DOHH2 (cell line): Measurements from ENCODE around the gene WDFY4.
A peak's percentile ranks its signal among the peaks of the same experiment; 100 is the strongest.

ENCODE experiments used
- H3F3A ChIP-seq: fragments of 200-600 bp; sonication (generic), shearing (Covaris generic); 2 replicates; pipeline ENCODE4 v1.6.0; 2016; ENCODE audit warnings: antibody characterized with exemption, mild to moderate bottlenecking; ENCODE audit not compliant: control insufficient read depth, insufficient read depth
- H3K27ac ChIP-seq: fragments of 200-600 bp; sonication (generic); 2 replicates; pipeline ENCODE4 v1.5.1; 2014; ENCODE audit warnings: low read depth, mild to moderate bottlenecking, low read length, moderate library complexity
- H3K27me3 ChIP-seq: fragments of 200-600 bp; sonication (generic); 2 replicates; pipeline ENCODE4 v1.6.1; 2014; ENCODE audit warnings: mild to moderate bottlenecking, low read length, mixed read lengths; ENCODE audit not compliant: control insufficient read depth
- H3K36me3 ChIP-seq: fragments of 200-600 bp; sonication (generic); 2 replicates; pipeline ENCODE4 v1.6.1; 2014; ENCODE audit warnings: mild to moderate bottlenecking, low read length, moderate library complexity, mixed read lengths; ENCODE audit not compliant: control insufficient read depth
- H3K4me1 ChIP-seq: fragments of 200-600 bp; sonication (generic); 2 replicates; pipeline ENCODE4 v1.6.1; 2014; ENCODE audit warnings: mild to moderate bottlenecking, low read length, mixed read lengths; ENCODE audit not compliant: control insufficient read depth
- H3K4me2 ChIP-seq: fragments of 200-600 bp; sonication (generic); 2 replicates; pipeline ENCODE4 v1.6.0; 2014; ENCODE audit warnings: mild to moderate bottlenecking, low read length, moderate library complexity
- H3K4me3 ChIP-seq: fragments of 200-600 bp; sonication (generic); 2 replicates; pipeline ENCODE4 v1.5.1; 2014; ENCODE audit warnings: mild to moderate bottlenecking, low read length, mixed read lengths
- H3K79me2 ChIP-seq: fragments of 200-600 bp; sonication (generic); 2 replicates; pipeline ENCODE4 v1.6.1; 2014; ENCODE audit warnings: mild to moderate bottlenecking, low read length, mixed read lengths; ENCODE audit not compliant: control insufficient read depth
- H3K9me2 ChIP-seq: fragments of 200-600 bp; sonication (generic); replicated peaks from 2 replicates; pipeline ENCODE4 v1.6.1; 2014; ENCODE audit warnings: mild to moderate bottlenecking, low read length, mixed read lengths; ENCODE audit not compliant: control insufficient read depth
- H3K9me3 ChIP-seq: fragments of 200-600 bp; sonication (generic); 2 replicates; pipeline ENCODE4 v1.6.1; 2014; ENCODE audit warnings: antibody characterized with exemption, low read length, mixed read lengths; ENCODE audit not compliant: control insufficient read depth, insufficient read depth
- H4K20me1 ChIP-seq: fragments of 200-600 bp; sonication (generic); 2 replicates; pipeline ENCODE4 v1.6.0; 2014; ENCODE audit warnings: low read depth, mild to moderate bottlenecking, antibody characterized with exemption, low read length, moderate library complexity; ENCODE audit not compliant: control insufficient read depth, insufficient read depth
- CTCF ChIP-seq: fragments of 200-600 bp; sonication (generic); IDR thresholded peaks from one replicate; pipeline ENCODE4 v1.5.1; 2014; ENCODE audit warnings: antibody characterized with exemption, mild to moderate bottlenecking, low read depth, low read length; ENCODE audit not compliant: poor library complexity, severe bottlenecking
- EZH2phosphoT487 ChIP-seq: fragments of 200-600 bp; sonication (generic); IDR thresholded peaks from 2 replicates; pipeline ENCODE4 v1.6.1; 2017; ENCODE audit warnings: borderline replicate concordance, mild to moderate bottlenecking, antibody characterized with exemption, low read length, moderate library complexity, mixed read lengths

The WDFY4 gene

GRCh38 chr10:48974510-48975156 is 290.0 kb downstream of the WDFY4 start:
- H3K79me2 ChIP-seq: no peaks in the 10 kb centered on the region
- H3K9me2 ChIP-seq: no peaks in the 10 kb centered on the region
- H3K27me3 ChIP-seq: no peaks in the 10 kb centered on the region
- H3K27ac ChIP-seq: no peak overlapping the region
- no peaks in the 10 kb centered on the region for H3K4me1 ChIP-seq
- no peak overlapping the region for H3K4me2 ChIP-seq
- H3K36me3 ChIP-seq: peaks cover 41% of the 10 kb centered on the region
- no peaks in the 10 kb centered on the region for H3K9me3 ChIP-seq
- TF ChIP-seq CTCF (no peak), EZH2phosphoT487 (no peak)
- no peaks in the 10 kb centered on the region for H3F3A ChIP-seq
- H4K20me1 ChIP-seq: no peaks in the 10 kb centered on the region
- H3K4me3 ChIP-seq: no peak overlapping the region

- H3K36me3 ChIP-seq: peaks cover 33% of the 10 kb centered on the region
- H3K4me1 ChIP-seq: no peaks in the 10 kb centered on the region
- H3K79me2 ChIP-seq: no peaks in the 10 kb centered on the region
These were observed 291.5 kb downstream of the WDFY4 start for GRCh38 chr10:48976196-48976595.

GRCh38 chr10:48978318-48978717 is 293.6 kb downstream of the WDFY4 start:
- Histone ChIP-seq H3K27ac (no peak overlapping the region), H3K4me3 (no peak overlapping the region), H3K36me3 (peaks cover 29% of the 10 kb centered on the region), H4K20me1 (no peaks in the 10 kb centered on the region), H3K9me2 (no peaks in the 10 kb centered on the region), H3K9me3 (no peaks in the 10 kb centered on the region), H3K27me3 (no peaks in the 10 kb centered on the region), H3K79me2 (no peaks in the 10 kb centered on the region), H3K4me2 (no peak overlapping the region), H3K4me1 (no peaks in the 10 kb centered on the region), H3F3A (no peaks in the 10 kb centered on the region)
- no peak for TF ChIP-seq CTCF
- no peak for TF ChIP-seq EZH2phosphoT487

More at GRCh38 chr10:48976196-48976595, 291.5 kb downstream of the WDFY4 start:
- no peak overlapping the region for H3K4me3 ChIP-seq
- H3K27me3 ChIP-seq: no peaks in the 10 kb centered on the region
- H3K9me3 ChIP-seq: no peaks in the 10 kb centered on the region
- H3K27ac ChIP-seq: no peak overlapping the region
- no peaks in the 10 kb centered on the region for H3K9me2 ChIP-seq
- no peaks in the 10 kb centered on the region for H3F3A ChIP-seq
- TF ChIP-seq EZH2phosphoT487 (no peak), CTCF (peak; percentile 40)
- no peak overlapping the region for H3K4me2 ChIP-seq
- no peaks in the 10 kb centered on the region for H4K20me1 ChIP-seq
